Large intestine (tissue), 3 donors: ENCODE measurements around the gene SMYD3. TPM values are rescaled to one million over a fixed set of nuclear protein-coding genes. Genes with fewer than 3 reads are reported as not detected.

Experiments
- DNase-seq, 2 donors: peaks; one replicate each; pipeline versions ENCODE4 v3.0.0 to v3.0.0-alpha.2; 2013
- H3K27ac ChIP-seq: one replicate; pipeline ENCODE4 v1.5.1; 2013; ENCODE audit warnings: low read length
- H3K27me3 ChIP-seq: 2 replicates; pipeline ENCODE4 v1.6.1; 2013; ENCODE audit warnings: low read length; ENCODE audit not compliant: control insufficient read depth, insufficient read depth
- H3K36me3 ChIP-seq: 2 replicates; pipeline ENCODE4 v1.6.1; 2013; ENCODE audit warnings: low read length; ENCODE audit not compliant: control insufficient read depth, insufficient read depth
- H3K4me1 ChIP-seq: one replicate; pipeline ENCODE4 v1.6.1; 2013; ENCODE audit warnings: low read length; ENCODE audit not compliant: control insufficient read depth, insufficient read depth
- H3K4me3 ChIP-seq: one replicate; pipeline ENCODE4 v1.5.1; 2013; ENCODE audit warnings: low read length
- H3K9me3 ChIP-seq: one replicate; pipeline ENCODE4 v1.6.1; 2013; ENCODE audit warnings: mild to moderate bottlenecking, low read depth, low read length, moderate library complexity; ENCODE audit not compliant: control insufficient read depth
- WGBS: methylation state at CpG from one replicate; pipeline ENCODE4 v1.1.5; 2013; ENCODE audit warnings: low lambda C conversion rate; ENCODE audit not compliant: insufficient coverage; 5-methylcytosine and 5-hydroxymethylcytosine counted together
- polyA plus RNA-seq: library from polyadenylated mRNA; unstranded; fragments of 120-200 nt; gene quantifications from one replicate; pipeline ENCODE4 v1.2.1, GENCODE V29; 2013

The SMYD3 gene
- polyA plus RNA-seq, 1 donor, result 12.0 TPM

- H3K27me3 ChIP-seq, result no peaks in the 10 kb centered on the region
- H3K4me1 ChIP-seq, result no peaks in the 10 kb centered on the region
- no peak overlapping the region for H3K27ac ChIP-seq
- no peaks in the 10 kb centered on the region for H3K36me3 ChIP-seq
- H3K9me3 ChIP-seq, result no peaks in the 10 kb centered on the region
- WGBS, result no CpG with 5 or more reads among the region's 5 CpGs
- no peak for DNase-seq
- H3K4me3 ChIP-seq, result no peak overlapping the region
Measured at GRCh38 chr1:246048693-246049092, 458.4 kb downstream of the SMYD3 start.

- Histone ChIP-seq H3K4me1 (no peaks in the 10 kb centered on the region), H3K4me3 (no peak overlapping the region), H3K36me3 (no peaks in the 10 kb centered on the region), H3K27me3 (no peaks in the 10 kb centered on the region), H3K9me3 (no peaks in the 10 kb centered on the region), H3K27ac (no peak overlapping the region)
- WGBS, result no CpG with 5 or more reads among the region's 5 CpGs
- DNase-seq, result no peak
Measured at GRCh38 chr1:246043556-246043955, 463.5 kb downstream of the SMYD3 start.

DNA sequence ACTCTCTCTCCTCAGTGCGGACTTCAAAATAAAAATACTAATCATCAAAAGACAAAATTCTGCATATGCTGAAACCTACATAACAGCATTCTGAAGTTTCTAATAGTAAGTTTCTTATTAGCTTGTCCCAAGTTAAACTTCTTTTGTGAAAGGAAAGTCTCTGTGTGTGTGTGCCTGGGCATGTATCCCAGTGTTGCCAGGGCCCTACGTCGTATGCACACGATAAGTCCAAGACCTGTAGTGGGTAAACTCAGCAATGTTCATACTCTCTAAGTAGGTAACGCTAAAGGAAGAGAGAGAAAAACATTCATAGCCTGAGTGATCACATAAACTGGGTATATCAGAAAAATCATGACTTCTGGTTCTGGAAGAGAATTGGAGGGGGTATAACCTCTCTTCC, 465.7 kb downstream of the SMYD3 start:
- Histone ChIP-seq H3K27me3 (no peaks in the 10 kb centered on the region), H3K27ac (no peak overlapping the region), H3K4me3 (no peak overlapping the region), H3K4me1 (no peaks in the 10 kb centered on the region), H3K9me3 (no peaks in the 10 kb centered on the region), H3K36me3 (no peaks in the 10 kb centered on the region)
- no peak for DNase-seq
- WGBS, result no CpG with 5 or more reads among the region's 5 CpGs

GRCh38 chr1:246040200-246040890, 466.7 kb downstream of the SMYD3 start:
- Histone ChIP-seq H3K27me3 (no peaks in the 10 kb centered on the region), H3K9me3 (no peaks in the 10 kb centered on the region), H3K4me1 (no peaks in the 10 kb centered on the region), H3K27ac (no peak overlapping the region), H3K36me3 (no peaks in the 10 kb centered on the region), H3K4me3 (no peak overlapping the region)
- WGBS, result 77% methylated on average over 3 of the region's 15 CpGs
- no peak for DNase-seq

- H3K4me1 ChIP-seq, result no peaks in the 10 kb centered on the region
- H3K27me3 ChIP-seq, result no peaks in the 10 kb centered on the region
- no peak overlapping the region for H3K27ac ChIP-seq
- H3K36me3 ChIP-seq, result no peaks in the 10 kb centered on the region
- H3K4me3 ChIP-seq, result no peak overlapping the region
- DNase-seq, result no peak
- no CpG with 5 or more reads among the region's 6 CpGs for WGBS
- H3K9me3 ChIP-seq, result no peaks in the 10 kb centered on the region
Measured at GRCh38 chr1:246039584-246039983, 467.5 kb downstream of the SMYD3 start.

GRCh38 chr1:246037832-246038231, 469.2 kb downstream of the SMYD3 start:
- H3K4me3 ChIP-seq, result no peak overlapping the region
- no peaks in the 10 kb centered on the region for H3K36me3 ChIP-seq
- H3K4me1 ChIP-seq, result no peaks in the 10 kb centered on the region
- WGBS, result 60% methylated on average over 1 of the region's 1 CpG
- H3K9me3 ChIP-seq, result no peaks in the 10 kb centered on the region
- no peak overlapping the region for H3K27ac ChIP-seq
- H3K27me3 ChIP-seq, result no peaks in the 10 kb centered on the region
- no peak for DNase-seq

DNA sequence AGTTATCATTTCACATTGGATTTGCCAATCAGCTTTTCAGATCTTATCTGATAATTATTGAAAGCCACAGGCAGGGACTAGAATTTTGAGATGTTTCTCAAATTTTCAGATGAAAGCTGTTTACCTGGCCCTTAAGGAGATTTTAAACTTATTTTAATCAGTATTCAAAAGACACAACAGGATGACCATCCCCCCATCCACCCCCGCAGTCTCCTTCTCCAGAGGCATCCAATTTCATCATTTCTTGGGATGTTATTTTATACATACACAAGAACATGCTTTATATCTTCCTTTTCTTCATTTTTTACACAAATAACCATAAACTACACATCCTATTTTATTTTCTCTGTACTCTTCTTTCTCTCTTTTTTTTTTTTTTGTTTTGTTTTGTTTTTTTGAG, 470.9 kb downstream of the SMYD3 start:
- WGBS, result 100% methylated on average over 1 of the region's 1 CpG
- Histone ChIP-seq H3K27me3 (no peaks in the 10 kb centered on the region), H3K4me3 (no peak overlapping the region), H3K9me3 (no peaks in the 10 kb centered on the region), H3K36me3 (no peaks in the 10 kb centered on the region), H3K27ac (no peak overlapping the region), H3K4me1 (no peaks in the 10 kb centered on the region)
- DNase-seq, result no peak

GRCh38 chr1:246035060-246035541, 472.0 kb downstream of the SMYD3 start:
- Histone ChIP-seq H3K9me3 (no peaks in the 10 kb centered on the region), H3K4me1 (no peaks in the 10 kb centered on the region), H3K4me3 (no peak overlapping the region), H3K27ac (no peak overlapping the region), H3K27me3 (no peaks in the 10 kb centered on the region), H3K36me3 (no peaks in the 10 kb centered on the region)
- WGBS, result no CpG with 5 or more reads among the region's 11 CpGs
- no peak for DNase-seq

DNA sequence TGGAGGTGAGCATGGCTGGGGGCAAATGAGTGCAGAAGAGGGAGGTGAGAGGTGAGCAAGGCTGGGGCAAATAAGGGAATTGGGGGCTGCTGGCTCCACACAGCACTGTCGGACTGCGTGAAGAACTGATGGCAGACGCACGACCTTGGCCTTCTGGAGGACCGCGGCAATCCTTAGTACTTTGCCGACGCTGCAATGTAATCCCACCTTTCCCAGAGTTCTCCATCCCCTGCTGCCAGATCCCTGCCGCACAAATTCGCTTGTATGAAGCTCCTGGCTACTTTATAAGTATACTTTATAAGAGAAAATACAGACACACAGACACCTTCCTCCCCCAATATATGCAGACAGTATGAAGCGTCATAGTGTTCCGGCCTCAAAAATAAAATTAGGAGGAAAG, 472.4 kb downstream of the SMYD3 start:
- no peaks in the 10 kb centered on the region for H3K9me3 ChIP-seq
- H3K27ac ChIP-seq, result no peak overlapping the region
- no CpG with 5 or more reads among the region's 12 CpGs for WGBS
- no peak overlapping the region for H3K4me3 ChIP-seq
- no peaks in the 10 kb centered on the region for H3K36me3 ChIP-seq
- no peaks in the 10 kb centered on the region for H3K27me3 ChIP-seq
- DNase-seq, result no peak
- H3K4me1 ChIP-seq, result no peaks in the 10 kb centered on the region

DNA sequence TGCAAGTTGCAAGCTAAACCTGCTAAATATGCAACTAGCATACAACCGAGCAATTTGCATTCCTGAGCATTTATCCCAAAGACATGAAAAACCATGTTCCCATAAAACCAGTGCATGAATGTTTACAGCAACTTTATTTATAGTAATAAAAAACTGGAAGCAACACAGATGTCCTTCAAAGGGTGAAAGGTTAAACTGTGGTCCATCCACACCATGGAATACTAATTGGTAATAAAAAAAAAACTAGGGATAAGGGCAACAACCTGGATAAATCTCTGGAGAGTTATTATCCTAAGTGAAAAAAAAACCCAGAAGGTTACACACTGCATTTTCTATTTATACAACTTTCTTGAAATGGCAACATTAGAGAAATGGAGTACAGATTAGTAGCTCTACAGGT, 474.1 kb downstream of the SMYD3 start:
- H3K36me3 ChIP-seq, result no peaks in the 10 kb centered on the region
- H3K27ac ChIP-seq, result no peak overlapping the region
- H3K4me3 ChIP-seq, result no peak overlapping the region
- no peaks in the 10 kb centered on the region for H3K4me1 ChIP-seq
- no peak for DNase-seq
- no peaks in the 10 kb centered on the region for H3K27me3 ChIP-seq
- H3K9me3 ChIP-seq, result no peaks in the 10 kb centered on the region
- no CpG with 5 or more reads among the region's 1 CpG for WGBS

GRCh38 chr1:246032031-246032551, 475.0 kb downstream of the SMYD3 start:
- Histone ChIP-seq H3K4me1 (no peaks in the 10 kb centered on the region), H3K27ac (peak overlapping the region; percentile 30), H3K27me3 (no peaks in the 10 kb centered on the region), H3K9me3 (no peaks in the 10 kb centered on the region), H3K36me3 (no peaks in the 10 kb centered on the region), H3K4me3 (peak overlapping the region; percentile 11)
- DNase-seq, result peak in 1 of 2 donors; percentile 60
- WGBS, result no CpG with 5 or more reads among the region's 3 CpGs
